Endothelial cell of umbilical vein (primary cell): Measurements from ENCODE around the gene IL1R2.

ENCODE experiments used
- EZH2 ChIP-seq: IDR thresholded peaks from 2 replicates; pipeline ENCODE4 v1.6.1; 2012; ENCODE audit warnings: borderline replicate concordance, low read depth, mild to moderate bottlenecking, moderate library complexity, low read length, inconsistent platforms; ENCODE audit not compliant: severe bottlenecking
- POLR2AphosphoS5 ChIP-seq: IDR thresholded peaks from 2 replicates; pipeline ENCODE4 v1.6.1; 2012; ENCODE audit warnings: low read depth, mild to moderate bottlenecking, control low read depth, low read length, moderate library complexity; ENCODE audit not compliant: insufficient read depth
- TF ChIP-seq, protein P1 (sequence below), 2 donors: IDR thresholded peaks; 1 replicate in 1 of 2; 2 replicates in 1 of 2; pipeline ENCODE4 v1.5.1; 2011; ENCODE audit warnings: low read length in 2 of 2, mild to moderate bottlenecking in 2 of 2, moderate library complexity in 2 of 2, control low read depth in 1 of 2, inconsistent platforms in 1 of 2, low read depth in 1 of 2; ENCODE audit not compliant: insufficient read depth in 1 of 2; ENCODE audit errors: extremely low read depth in 1 of 2
- TF ChIP-seq, protein P2 (sequence below): IDR thresholded peaks from 2 replicates; pipeline ENCODE4 v1.6.1; 2011; ENCODE audit not compliant: insufficient read depth, insufficient read length

DNA sequence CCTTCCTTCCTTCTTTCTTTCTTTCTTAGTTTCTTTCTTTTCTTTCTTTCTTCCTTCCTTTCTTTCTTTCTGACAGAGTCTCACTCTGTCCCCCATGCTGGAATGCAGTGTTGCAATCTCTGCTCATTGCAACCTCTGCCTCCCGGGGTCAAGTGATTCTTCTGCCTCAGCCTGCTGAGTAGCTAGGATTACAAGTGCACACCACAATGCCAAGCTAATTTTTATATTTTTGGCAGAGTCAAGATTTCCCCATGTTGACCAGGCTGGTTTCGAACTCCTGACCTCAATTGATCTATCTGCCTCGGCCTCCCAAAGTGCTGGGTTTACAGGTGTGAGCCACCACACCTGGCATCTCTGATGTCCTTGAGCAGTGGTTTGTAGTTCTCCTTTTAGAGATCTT lies 48.5 kb downstream of the IL1R2 start:
- no peak for TF ChIP-seq POLR2AphosphoS5
- TF ChIP-seq, protein P1, sequence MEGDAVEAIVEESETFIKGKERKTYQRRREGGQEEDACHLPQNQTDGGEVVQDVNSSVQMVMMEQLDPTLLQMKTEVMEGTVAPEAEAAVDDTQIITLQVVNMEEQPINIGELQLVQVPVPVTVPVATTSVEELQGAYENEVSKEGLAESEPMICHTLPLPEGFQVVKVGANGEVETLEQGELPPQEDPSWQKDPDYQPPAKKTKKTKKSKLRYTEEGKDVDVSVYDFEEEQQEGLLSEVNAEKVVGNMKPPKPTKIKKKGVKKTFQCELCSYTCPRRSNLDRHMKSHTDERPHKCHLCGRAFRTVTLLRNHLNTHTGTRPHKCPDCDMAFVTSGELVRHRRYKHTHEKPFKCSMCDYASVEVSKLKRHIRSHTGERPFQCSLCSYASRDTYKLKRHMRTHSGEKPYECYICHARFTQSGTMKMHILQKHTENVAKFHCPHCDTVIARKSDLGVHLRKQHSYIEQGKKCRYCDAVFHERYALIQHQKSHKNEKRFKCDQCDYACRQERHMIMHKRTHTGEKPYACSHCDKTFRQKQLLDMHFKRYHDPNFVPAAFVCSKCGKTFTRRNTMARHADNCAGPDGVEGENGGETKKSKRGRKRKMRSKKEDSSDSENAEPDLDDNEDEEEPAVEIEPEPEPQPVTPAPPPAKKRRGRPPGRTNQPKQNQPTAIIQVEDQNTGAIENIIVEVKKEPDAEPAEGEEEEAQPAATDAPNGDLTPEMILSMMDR (IDR thresholded peaks at IDR 0.05; ENCODE audit: extremely low read depth in 1 of 2, insufficient read depth in 1 of 2, low read depth in 1 of 2, low read length in 2 of 2) = no peak
- TF ChIP-seq, protein P2, sequence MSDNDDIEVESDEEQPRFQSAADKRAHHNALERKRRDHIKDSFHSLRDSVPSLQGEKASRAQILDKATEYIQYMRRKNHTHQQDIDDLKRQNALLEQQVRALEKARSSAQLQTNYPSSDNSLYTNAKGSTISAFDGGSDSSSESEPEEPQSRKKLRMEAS = no peak
- TF ChIP-seq EZH2 = no peak
